HG03354 (cell line): ENCODE measurements around the gene MMP14.
A peak's percentile ranks its signal among the peaks of the same experiment; 100 is the strongest.
"Not testable (repeated sequence)": the region's sequence is repeated elsewhere in the genome, so short reads cannot be mapped to it uniquely, and the experiment has no call there.

Experiments used
- ATAC-seq: cut with Tn5 transposase; IDR thresholded peaks from one replicate; pipeline ENCODE4 v1.9.1; 2021; ENCODE audit warnings: mild to moderate bottlenecking; ENCODE audit not compliant: unreplicated experiment, poor library complexity, severe bottlenecking

The MMP14 gene

GRCh38 chr14:22852940-22853767 lies 16.8 kb downstream of the MMP14 start:
- ATAC-seq = peak; percentile 84

GRCh38 chr14:22854296-22854695 lies 17.9 kb downstream of the MMP14 start:
- ATAC-seq = not testable (repeated sequence)

GRCh38 chr14:22854963-22855724 lies 18.8 kb downstream of the MMP14 start:
- ATAC-seq = no peak

- no peak for ATAC-seq
Observed at GRCh38 chr14:22856428-22856827, 20.0 kb downstream of the MMP14 start.

GRCh38 chr14:22860377-22860776 lies 24.0 kb downstream of the MMP14 start:
- not testable (repeated sequence) for ATAC-seq

GRCh38 chr14:22861651-22862050 lies 25.3 kb downstream of the MMP14 start:
- no peak for ATAC-seq

- ATAC-seq = no peak
Observed at GRCh38 chr14:22864979-22865378, 28.6 kb downstream of the MMP14 start.

- no peak for ATAC-seq
Observed at GRCh38 chr14:22865424-22866405, 29.3 kb downstream of the MMP14 start.

GRCh38 chr14:22866874-22867273 lies 30.5 kb downstream of the MMP14 start:
- no peak for ATAC-seq

GRCh38 chr14:22870811-22871223 lies 34.4 kb downstream of the MMP14 start:
- ATAC-seq = peak; percentile 42

GRCh38 chr14:22871224-22872032 lies 35.0 kb downstream of the MMP14 start, which contains the start of gene LRP10:
TSS of gene LRP10 (plus strand) at chr14:22871740. CDS start at chr14:22872304, 564 bp downstream.
- peak; percentile 79 for ATAC-seq

GRCh38 chr14:22872033-22872832 lies 35.8 kb downstream of the MMP14 start:
- peak; percentile 29 for ATAC-seq

- ATAC-seq = no peak
Observed at GRCh38 chr14:22872833-22873520, 36.6 kb downstream of the MMP14 start.

- ATAC-seq = no peak
Observed at GRCh38 chr14:22875003-22875747, 38.8 kb downstream of the MMP14 start.

GRCh38 chr14:22875748-22876319 lies 39.4 kb downstream of the MMP14 start:
- no peak for ATAC-seq

GRCh38 chr14:22877000-22877501 lies 40.7 kb downstream of the MMP14 start:
- ATAC-seq = no peak
